Hippocampal formation (tissue), 2 donors: ENCODE measurements around the gene SEMA4C.
"Not testable (repeated sequence)": the region's sequence is repeated elsewhere in the genome, so short reads cannot be mapped to it uniquely, and the experiment has no call there.

Source experiments
- DNase-seq, 2 donors: peaks; one replicate each; lab custom pipeline; 2025; lab: John Stamatoyannopoulos, UW

Gene SEMA4C

GRCh38 chr2:96866586-96866985, 3.3 kb downstream of the SEMA4C start:
- DNase-seq, result peak in 1 of 2 donors; percentile 12

- no peak for DNase-seq
Measured at GRCh38 chr2:96866149-96866548, 3.7 kb downstream of the SEMA4C start.

GRCh38 chr2:96865654-96866053, 4.2 kb downstream of the SEMA4C start:
- DNase-seq, result no peak

- DNase-seq, result no peak
Measured at GRCh38 chr2:96864343-96865091, 5.4 kb downstream of the SEMA4C start.

- DNase-seq, result no peak
Measured at GRCh38 chr2:96863575-96864342, 6.1 kb downstream of the SEMA4C start.

- not testable (repeated sequence) for DNase-seq
Measured at GRCh38 chr2:96863056-96863455, 6.8 kb downstream of the SEMA4C start.

- DNase-seq, result no peak
Measured at GRCh38 chr2:96861074-96861473, 8.8 kb downstream of the SEMA4C start.

GRCh38 chr2:96860065-96861029, 9.5 kb downstream of the SEMA4C start:
- no peak for DNase-seq

- DNase-seq, result peak in 1 of 2 donors; percentile 11
Measured at GRCh38 chr2:96859681-96860064, 10.2 kb downstream of the SEMA4C start.

GRCh38 chr2:96859099-96859649, 10.7 kb downstream of the SEMA4C start:
- peak in 1 of 2 donors; percentile 33 for DNase-seq

GRCh38 chr2:96857667-96858372, 12.1 kb downstream of the SEMA4C start, which contains the start of gene ANKRD39:
TSS of gene ANKRD39 (minus strand) at chr2:96858016. CDS start at chr2:96857987, 29 bp downstream.
- DNase-seq, result peak; percentile 97 to 99

GRCh38 chr2:96856776-96857666, 12.9 kb downstream of the SEMA4C start:
- DNase-seq, result peak in 1 of 2 donors; percentile 16

- DNase-seq, result no peak
Measured at GRCh38 chr2:96853321-96853720, 16.6 kb downstream of the SEMA4C start.

- no peak for DNase-seq
Measured at GRCh38 chr2:96852667-96853066, 17.2 kb downstream of the SEMA4C start.

GRCh38 chr2:96848264-96848663, 21.6 kb downstream of the SEMA4C start:
- no peak for DNase-seq

- DNase-seq, result no peak
Measured at GRCh38 chr2:96847586-96847985, 22.3 kb downstream of the SEMA4C start.

GRCh38 chr2:96846825-96847224, 23.1 kb downstream of the SEMA4C start:
- no peak for DNase-seq

- no peak for DNase-seq
Measured at GRCh38 chr2:96844405-96844808, 25.5 kb downstream of the SEMA4C start.

GRCh38 chr2:96843538-96844268, 26.2 kb downstream of the SEMA4C start, which contains the start of gene ANKRD23:
TSS of gene ANKRD23 (minus strand) at chr2:96844021. CDS start at chr2:96843992, 29 bp downstream.
- no peak for DNase-seq
